Hematopoietic multipotent progenitor cell treated with erythropoietin and hydrocortisone succinate and interleukin-3 and kit ligand, for 4 days (in vitro differentiated cells): ENCODE data around the gene TRIM17.

Experiments
- DNase-seq: peaks from one replicate; pipeline ENCODE4 v3.0.0-alpha.2; 2015

The TRIM17 gene, protein sequence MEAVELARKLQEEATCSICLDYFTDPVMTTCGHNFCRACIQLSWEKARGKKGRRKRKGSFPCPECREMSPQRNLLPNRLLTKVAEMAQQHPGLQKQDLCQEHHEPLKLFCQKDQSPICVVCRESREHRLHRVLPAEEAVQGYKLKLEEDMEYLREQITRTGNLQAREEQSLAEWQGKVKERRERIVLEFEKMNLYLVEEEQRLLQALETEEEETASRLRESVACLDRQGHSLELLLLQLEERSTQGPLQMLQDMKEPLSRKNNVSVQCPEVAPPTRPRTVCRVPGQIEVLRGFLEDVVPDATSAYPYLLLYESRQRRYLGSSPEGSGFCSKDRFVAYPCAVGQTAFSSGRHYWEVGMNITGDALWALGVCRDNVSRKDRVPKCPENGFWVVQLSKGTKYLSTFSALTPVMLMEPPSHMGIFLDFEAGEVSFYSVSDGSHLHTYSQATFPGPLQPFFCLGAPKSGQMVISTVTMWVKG

DNA sequence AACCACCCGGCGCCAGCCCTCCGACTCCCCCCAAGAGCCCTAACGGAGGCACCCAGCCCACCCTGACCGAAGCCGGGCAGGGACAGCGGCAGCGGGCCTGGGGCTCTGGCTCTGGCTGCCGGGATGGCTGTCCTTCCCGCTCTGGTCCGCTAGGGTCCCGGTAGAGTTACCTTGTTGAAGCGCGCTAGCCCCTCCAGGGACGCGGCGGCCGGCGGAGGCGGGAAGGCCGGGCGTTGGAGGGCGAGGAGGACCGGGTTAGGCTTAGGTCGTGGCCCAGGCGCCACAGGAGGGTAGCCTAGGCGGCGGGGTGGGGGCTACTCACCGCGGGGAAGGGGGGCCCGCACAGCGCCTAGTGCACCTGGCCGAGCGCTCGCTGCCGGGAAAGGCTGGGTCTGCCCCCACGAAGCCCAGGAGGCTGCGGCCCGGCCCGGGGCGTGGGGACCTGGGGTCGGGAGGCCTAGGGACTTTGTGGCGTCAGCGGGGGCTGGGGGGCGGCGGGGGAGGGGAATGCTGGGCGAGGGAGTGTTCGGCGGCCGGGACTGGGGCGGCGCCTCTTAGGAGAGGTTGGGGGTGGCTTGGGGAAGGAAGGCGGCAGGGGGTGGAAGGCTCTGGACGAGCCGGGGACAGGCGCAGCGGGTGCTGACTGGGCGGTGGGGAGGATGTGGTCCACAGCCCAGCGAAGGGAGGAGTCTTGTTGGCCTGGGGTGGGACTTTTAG is at the start of gene TRIM17:
Gene TRIM17, minus strand, starts transcription at position 645 of the 717 bp plus-strand sequence. CDS start 1,789 bp downstream, outside the sequence.
- peak; percentile 76 for DNase-seq

DNA sequence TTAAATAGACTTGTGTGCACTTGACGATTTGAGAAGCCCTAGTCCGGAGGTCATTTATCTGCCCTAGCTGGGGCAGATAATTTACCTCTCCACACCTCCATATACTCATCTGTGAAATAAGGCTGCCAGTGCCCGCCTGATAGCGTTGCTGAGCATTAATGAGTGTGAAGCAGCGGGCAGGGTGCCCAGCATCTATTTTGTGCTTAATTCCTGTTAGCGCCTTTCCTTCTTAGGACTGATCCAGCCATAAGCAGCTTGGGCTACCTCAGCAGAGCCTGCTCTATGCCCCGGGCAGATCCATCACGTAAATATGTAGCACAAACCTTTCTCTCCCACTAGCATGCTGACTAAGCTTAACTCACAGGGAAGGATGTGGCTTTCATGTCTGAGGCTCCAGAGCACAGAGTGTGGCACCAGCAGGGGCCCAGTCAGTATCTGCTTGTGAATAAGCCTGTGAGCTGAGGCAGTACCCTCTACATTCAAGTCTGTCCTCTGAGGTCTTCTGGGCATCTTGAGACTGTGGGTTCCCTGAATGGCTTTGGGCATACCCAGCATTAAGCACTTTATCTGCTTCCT is 49.0 kb upstream of the TRIM17 start:
- no peak for DNase-seq

DNA sequence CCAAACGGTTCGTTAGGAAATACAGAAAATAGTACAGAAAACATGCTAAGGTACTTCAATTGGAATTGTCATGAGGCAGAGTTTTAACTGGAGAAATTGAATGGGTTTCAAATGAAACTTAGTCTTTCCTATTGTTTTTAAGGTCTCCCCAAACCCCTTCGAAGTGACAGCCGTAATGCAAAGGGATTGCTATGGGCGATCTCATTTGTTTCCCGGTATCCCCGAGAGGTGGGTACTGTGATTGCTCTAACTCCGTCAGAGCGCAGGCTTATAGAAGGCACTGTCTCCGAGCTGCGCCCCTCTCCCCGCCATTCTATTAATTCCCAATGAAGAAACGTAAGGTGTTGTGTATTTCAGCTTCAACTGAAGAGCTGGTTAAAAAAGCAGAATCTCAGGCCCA is 48.5 kb upstream of the TRIM17 start:
- no peak for DNase-seq

DNA sequence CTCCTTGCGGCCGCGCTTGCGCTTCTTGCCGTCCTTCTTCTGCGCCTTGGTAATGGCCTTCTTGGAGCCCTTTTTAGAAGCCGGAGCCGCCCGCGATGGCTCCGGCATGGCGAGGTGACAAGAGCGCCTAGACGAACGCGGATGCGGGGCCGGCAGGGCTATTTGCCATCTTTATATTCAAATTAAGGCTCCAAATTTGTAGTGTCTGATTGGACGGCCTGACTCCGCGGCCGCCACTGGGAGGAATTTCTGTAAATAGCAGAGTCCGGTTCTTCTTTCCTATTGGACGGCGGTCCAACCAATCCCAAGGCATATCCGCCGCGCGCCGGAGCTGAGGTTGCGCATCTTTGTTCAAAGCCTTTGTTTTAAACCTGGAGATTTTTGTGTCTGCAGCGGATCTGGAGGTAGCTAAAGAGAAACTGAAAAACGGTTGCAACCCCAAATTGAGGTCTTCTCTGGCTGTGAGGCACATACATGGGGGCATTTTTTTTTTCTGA is 47.9 kb upstream of the TRIM17 start:
- peak; percentile 95 for DNase-seq

DNA sequence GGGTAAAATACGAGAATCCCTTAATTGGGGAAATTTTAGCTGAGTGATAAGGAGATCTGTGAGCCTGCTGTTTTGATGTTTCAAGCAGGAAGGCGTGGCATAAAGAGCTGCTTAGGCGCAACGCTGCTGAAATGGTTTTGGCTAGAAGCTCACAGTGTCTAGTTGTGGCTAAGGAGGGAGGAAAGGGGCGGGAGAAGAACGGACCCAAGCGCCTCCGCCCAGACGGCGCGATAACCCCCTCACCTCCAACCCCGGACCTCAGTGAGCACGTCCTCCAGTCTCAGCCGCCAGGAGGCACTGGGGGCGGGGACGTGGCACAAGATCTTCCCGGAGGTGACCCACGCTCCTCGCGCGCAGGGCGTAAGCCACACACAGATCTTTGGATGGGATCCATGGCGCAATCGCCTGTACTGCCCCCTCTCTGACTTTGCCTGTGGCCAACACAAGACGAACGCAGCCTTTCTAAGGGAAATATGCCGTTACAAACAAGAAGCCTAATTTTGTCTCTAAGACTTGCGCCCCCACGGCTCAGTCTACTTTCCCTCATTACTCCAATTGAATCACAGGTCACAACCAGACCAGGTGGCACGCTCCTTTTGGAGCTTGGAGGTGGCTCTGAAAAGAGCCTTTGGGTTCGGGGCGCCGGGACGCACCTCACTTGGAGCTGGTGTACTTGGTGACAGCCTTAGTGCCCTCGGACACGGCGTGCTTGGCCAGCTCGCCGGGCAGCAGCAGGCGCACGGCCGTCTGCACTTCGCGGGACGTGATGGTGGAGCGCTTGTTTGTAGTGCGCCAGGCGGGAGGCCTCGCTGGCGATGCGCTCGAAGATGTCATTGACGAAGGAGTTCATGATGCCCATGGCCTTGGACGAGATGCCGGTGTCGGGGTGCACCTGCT is 47.1 kb upstream of the TRIM17 start:
- peak; percentile 97 for DNase-seq

DNA sequence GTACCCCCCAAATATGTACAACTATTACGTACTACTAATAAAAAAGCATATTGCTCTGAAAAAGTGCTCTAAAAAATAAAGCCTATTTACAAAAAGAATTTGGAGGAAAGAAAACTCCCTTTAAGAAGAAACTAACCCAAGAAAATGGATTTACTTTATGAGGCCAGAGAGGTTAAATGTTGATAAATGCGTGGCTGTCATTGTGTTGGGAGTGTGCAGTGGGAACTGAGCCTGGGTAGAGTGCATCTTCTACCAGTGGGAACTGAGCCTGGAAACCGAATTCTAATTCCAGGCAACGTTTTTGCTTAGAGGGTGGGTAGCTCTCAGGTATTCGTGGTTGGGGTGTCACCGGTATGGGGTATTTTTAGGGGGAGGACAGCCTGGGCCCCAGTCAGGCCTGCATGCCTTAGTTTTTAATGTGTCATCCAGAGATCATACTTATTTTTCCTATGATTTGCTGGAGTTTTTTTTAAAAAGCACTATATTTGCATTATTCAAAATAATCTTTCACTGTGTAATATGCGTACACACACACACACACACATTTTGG is 46.4 kb upstream of the TRIM17 start:
- no peak for DNase-seq

DNA sequence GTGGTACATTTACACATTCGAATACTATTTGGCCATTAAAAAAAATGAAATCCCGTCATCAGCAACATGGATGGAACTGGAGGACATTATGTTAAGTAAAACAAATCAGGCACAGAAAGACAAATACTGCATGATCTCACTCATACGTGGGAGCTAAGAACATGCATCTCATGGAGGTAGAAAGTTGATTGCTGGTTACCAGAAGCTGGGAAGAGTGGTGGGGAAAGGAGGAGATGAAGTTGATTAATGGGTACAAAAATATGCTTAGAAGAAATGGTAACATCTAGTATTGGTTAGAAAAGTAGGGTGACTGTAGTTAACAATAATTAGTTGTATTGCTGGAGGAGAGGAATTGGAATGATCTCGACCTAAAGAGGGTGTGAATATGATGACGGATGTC is 45.9 kb upstream of the TRIM17 start:
- DNase-seq: no peak

DNA sequence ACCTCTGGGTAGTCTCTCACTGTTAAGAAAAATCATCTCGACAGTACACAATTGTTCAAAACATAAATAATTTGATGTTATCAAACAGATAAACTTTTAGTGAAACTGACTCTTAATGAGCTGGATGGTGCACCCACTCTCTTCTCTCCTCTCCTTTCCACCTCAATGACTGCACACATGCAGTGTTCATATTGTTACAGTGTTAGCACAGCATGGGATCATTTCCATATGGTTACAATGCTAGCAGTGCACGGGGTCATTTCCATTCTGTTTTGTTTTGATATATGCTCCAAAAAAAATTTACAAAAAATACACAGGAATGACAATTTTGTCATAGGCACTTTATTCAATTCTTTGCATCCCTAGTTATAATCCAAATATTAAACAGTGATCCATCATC is 44.2 kb upstream of the TRIM17 start:
- DNase-seq: no peak

DNA sequence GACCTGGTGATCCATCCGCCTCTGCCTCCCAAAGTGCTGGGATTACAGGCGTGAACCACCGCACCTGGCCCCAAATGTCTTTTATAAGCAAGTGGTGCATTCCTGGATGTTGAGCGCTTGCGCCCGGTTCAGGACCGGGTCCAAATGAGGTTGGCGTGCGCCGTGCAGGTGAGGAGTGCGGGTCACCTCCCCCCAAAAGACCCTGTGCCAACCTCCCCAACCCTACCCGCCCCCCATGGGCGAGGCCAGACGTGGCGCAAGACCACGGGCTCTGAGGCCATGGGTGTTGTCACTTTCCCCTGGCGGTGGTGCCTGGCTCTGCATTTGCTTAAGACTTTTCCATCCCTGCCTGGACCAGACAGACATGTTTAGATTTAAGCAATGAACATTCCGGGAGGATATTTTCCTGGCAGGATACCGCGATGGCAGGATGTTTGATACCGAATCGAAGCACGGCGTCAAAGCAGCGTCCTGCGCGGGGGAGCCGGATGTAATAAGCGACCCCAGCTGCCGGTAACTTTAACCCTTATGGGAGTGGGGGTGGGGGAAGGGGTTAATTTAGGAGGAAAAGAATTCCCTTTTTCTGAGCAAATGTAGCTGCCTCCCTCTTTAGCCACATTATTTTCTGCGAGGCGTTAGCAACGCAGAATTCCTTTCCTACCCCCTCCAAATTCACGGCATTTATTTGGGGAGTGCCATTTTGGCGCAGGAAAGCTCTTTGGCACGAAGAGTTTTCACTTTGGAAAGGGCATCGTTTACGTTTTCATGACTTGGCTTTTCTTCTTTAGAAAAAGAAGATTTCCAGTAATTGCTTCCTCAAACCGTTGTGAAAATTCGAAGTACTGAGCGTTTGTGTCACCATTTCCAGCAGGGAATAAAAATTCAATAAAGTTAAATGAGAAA is 42.7 kb upstream of the TRIM17 start:
- DNase-seq: peak; percentile 92

DNA sequence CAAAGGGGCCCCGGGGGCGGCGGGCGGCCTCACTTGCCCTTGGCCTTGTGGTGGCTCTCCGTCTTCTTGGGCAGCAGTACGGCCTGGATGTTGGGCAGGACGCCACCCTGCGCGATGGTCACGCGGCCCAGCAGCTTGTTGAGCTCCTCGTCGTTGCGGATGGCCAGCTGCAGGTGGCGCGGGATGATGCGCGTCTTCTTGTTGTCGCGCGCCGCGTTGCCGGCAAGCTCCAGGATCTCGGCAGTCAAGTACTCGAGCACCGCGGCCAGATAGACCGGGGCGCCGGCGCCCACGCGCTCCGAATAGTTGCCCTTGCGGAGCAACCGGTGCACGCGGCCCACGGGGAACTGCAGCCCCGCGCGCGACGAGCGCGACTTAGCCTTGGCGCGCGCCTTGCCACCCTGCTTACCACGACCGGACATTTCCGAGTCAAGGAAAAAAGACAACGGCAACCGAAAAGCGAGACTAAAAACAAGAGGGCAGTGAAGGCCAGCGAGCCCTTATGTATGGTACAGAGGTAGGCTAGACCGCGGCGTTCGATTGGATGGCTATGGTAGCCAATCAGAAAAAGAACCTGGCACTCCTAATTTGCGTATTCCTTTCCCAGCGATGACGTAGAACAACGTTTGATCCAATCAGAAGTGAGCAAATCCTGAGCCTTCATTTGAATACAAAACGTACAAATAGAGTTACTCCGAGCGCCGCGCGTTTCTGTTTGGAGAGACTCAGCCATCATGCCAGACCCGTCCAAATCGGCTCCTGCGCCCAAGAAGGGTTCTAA is 40.9 kb upstream of the TRIM17 start:
- DNase-seq: peak; percentile 99

DNA sequence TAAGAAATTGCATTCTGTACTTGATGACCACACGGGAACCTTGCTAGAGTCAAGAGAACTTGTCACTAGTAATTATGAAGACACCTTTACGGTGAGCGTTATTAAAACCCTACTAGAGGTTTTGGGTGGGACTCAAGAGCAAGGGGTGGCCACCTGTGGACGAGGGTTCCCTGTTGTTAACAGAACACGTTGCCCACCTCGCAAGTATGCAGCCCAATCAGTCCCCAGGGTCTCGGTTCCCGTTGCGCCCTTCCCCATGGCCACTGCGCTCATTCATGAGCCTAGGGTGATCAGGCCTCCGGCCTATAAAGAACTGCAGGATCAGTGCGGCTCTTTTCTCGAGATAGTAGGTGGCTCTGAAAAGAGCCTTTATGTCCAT is 40.3 kb upstream of the TRIM17 start:
- no peak for DNase-seq

DNA sequence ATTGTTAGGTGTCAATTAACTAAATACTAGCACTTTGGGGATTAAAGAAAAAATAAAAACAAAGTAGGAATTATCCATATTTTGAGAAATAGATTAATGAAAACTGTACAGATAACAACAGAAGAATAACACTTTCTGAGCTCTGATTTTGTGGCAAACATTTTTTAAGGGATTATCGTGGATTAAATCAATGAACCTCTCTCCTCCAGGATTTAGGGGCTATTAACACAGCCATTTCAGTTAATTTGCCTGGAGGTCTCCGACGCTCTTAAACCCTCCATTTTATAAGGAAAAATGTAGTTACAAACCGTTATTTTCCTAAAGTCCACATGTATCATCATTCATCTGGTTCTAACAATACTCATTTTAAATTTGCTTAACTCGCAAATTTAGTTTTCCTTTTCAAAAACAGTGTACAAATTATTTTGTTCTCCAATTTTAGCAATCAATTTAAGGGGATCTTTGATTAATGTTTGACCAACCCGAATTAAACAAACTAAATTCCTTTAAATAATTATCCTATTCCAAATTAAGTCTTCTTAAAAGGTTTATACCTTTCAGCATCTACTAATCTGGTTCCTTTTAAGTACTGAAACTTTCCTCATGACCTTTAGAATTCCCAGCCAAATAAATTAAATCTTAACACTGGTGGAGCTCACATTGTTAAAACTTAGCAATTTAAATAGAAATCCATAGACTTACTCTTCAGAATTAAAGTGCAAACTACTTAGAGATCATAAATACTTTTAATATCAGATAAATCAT is 39.8 kb upstream of the TRIM17 start:
- no peak for DNase-seq

DNA sequence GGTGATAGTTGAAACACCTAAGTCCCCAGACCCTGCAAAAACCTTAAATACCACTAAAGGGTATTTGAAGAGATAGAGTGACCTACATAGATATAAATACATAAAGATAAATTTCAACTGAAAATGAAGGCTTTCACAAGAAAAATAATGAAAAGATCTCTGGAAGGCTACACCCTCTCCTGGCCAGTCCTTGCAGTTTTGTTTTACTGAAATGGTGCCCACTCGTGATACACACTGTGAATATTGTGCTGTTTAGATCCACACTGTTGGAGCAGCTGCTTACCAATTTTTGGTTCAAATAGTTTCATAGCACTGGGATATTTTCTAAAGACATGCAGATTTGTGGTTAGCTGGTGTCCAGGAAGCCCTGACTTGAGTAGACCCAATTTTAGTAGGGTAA is 39.1 kb upstream of the TRIM17 start:
- DNase-seq: peak; percentile 70

DNA sequence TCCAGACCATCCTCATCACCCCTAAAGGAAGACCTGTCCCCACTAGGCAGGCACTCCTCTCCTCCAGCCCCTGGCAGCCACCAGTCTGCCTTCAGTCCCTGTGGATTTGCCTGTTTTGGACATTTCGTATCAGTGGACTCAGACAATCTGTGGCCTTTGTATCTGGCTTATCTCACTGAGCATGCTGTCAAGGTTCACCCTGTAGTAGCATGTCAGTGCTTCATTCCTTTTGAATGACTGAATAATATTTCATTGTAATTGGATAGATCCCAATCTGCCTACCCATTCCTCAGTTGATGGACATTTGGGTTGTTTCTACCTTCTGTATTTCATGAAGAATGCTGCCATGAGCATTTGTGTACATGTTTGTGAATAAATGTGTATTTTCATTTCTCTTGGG is 37.6 kb upstream of the TRIM17 start:
- no peak for DNase-seq

DNA sequence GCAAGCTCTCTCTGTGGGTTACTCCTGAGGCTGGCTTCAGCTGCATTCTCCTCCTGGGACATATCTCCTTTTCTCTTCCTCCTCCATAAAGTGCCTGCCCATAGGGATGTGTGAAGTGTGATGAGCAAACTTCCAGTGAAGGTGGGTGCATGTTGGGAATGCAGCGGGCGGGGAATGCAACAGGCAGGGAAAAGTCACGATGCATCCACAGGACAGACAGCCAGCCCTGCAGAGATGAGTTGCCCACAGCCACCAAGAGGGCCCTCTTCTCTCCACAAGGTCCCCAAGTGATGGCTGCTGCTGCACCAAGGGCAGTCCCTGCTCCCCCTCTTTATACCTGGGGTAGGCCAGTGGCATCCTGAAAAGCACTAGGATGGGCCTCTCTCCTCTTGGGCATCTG is 37.0 kb upstream of the TRIM17 start:
- no peak for DNase-seq

DNA sequence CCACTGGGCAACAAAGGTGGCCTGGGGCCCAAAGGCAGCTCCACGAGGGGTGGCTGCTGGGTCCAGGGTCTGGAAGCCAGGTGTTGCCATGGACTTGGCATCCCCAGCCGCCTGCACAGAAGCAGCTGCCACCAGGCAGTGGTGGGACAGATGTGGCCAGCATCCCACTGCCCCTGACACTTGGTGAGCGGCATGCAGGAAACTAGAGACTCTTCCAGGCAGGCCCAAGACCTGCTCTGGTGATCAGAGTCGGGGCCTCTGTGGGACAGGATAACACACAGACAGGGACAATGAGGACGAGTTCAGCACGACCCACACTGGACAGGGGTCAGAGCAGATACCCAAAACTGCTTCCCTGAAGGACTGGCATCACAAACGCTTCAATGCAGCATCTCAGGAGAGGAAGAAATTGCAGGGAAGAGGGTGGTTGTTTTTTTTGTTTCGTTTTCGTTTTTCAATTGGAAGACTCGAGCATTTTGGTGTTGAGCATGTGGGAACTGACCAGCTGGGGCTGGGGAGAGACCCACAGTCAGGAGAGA is 36.4 kb upstream of the TRIM17 start:
- no peak for DNase-seq

DNA sequence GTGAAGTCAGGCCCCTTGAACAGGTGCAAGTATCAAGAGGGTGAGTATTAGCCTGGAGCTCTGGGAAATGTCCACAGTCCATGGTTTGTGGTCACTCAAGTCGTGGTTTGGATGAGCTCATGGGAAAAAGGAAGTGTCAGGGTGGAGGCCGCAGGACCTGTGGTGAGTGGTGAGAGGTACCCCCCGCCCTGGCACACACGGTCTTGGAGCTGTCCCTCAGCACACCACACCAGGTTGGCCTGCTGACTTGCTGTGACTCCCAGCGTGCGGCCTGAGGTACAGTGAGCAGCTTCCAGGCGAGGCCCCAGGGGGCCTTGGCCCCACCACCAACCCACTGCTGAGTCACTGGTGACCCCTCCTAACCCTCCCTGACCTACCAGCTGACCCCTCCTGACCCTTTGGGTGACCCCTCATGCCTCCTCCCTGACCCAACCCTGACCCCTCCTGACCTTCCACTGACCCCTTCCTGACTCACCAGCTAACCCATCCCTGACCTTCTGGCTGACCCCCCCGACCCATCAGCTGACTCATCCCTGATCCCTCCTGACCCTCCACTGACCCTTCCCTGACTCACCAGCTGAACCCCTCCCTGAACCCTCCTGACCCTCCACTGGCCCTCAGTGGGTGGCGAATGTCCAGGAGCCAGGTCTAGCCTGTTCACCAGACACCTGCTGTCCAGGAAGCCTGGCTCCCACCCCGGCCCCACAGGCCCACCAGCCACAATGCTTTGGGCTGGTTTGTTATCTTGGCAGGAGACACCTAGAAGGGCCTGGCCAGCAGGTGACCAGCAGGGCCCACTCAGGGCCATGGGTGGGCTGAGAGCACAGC is 35.7 kb upstream of the TRIM17 start:
- DNase-seq: peak; percentile 46

DNA sequence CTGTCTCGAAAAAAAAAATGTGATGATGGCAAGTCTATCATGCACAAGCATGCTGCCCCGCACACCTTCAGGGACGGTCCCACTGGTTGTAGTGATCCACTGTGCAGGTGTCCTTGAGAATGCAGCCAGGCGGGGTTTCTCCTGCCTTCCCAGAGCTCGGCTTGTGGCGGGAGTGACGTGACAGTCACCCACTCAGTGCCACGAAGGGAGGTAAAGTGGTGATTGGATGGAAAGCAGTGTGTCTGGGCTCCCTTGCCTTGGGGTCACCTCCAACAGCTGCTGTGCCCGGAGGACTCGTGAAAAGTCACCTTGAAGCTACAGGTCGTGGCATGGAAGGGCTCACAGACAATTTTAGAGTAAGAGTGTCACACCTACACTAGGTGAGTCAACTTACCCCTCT is 33.5 kb upstream of the TRIM17 start:
- no peak for DNase-seq
